H9 (cell line): ENCODE results near the gene UBE2L5. TPM values are rescaled to one million over a fixed set of nuclear protein-coding genes. Genes with fewer than 3 reads are reported as not detected.

Experiments used
- DNase-seq: peaks from one replicate; pipeline ENCODE4 v3.0.0-alpha.2; 2017
- H2AFZ ChIP-seq: one replicate; pipeline ENCODE4 v1.6.1; 2013; ENCODE audit warnings: mild to moderate bottlenecking, low read length, control low read depth, moderate library complexity
- H2AK5ac ChIP-seq: 2 replicates; pipeline ENCODE4 v1.6.1; 2013; ENCODE audit warnings: low read length, control low read depth, mixed read lengths; ENCODE audit not compliant: insufficient read length
- H2BK120ac ChIP-seq: one replicate; pipeline ENCODE4 v1.6.1; 2013; ENCODE audit warnings: low read depth, mild to moderate bottlenecking, low read length, control low read depth, inconsistent platforms; ENCODE audit not compliant: poor library complexity, severe bottlenecking
- H2BK12ac ChIP-seq: 2 replicates; pipeline ENCODE4 v1.6.1; 2013; ENCODE audit warnings: low read length, control low read depth, mixed read lengths, low read depth; ENCODE audit not compliant: insufficient read length
- H2BK15ac ChIP-seq: 2 replicates; pipeline ENCODE4 v1.6.1; 2013; ENCODE audit warnings: low read depth, low read length, control low read depth
- H2BK20ac ChIP-seq: one replicate; pipeline ENCODE4 v1.6.1; 2013; ENCODE audit warnings: low read depth, mild to moderate bottlenecking, low read length, control low read depth, inconsistent platforms; ENCODE audit not compliant: poor library complexity, severe bottlenecking
- H2BK5ac ChIP-seq: 2 replicates; pipeline ENCODE4 v1.6.1; 2013; ENCODE audit warnings: low read length, control low read depth, mixed read lengths; ENCODE audit not compliant: insufficient read length
- H3K14ac ChIP-seq: 2 replicates; pipeline ENCODE4 v1.6.1; 2013; ENCODE audit warnings: low read length, control low read depth; ENCODE audit not compliant: insufficient read depth
- H3K18ac ChIP-seq: 2 replicates; pipeline ENCODE4 v1.6.1; 2013; ENCODE audit warnings: low read depth, mild to moderate bottlenecking, mixed read lengths, low read length, control low read depth; ENCODE audit not compliant: insufficient read length
- H3K23ac ChIP-seq: 2 replicates; pipeline ENCODE4 v1.6.1; 2013; ENCODE audit warnings: low read length, control low read depth, mixed read lengths, low read depth; ENCODE audit not compliant: insufficient read length
- H3K23me2 ChIP-seq: 2 replicates; pipeline ENCODE4 v1.6.1; 2013; ENCODE audit warnings: low read depth, mild to moderate bottlenecking, mixed read lengths, low read length, control low read depth; ENCODE audit not compliant: insufficient read length, poor library complexity, severe bottlenecking
- H3K27ac ChIP-seq: 2 replicates; pipeline ENCODE4 v1.5.1; 2013; ENCODE audit warnings: low read length, control low read depth, mixed read lengths, low read depth; ENCODE audit not compliant: insufficient read length
- H3K27me3 ChIP-seq: 2 replicates; pipeline ENCODE4 v1.6.1; 2013; ENCODE audit warnings: low read length, control low read depth, inconsistent platforms; ENCODE audit not compliant: insufficient read depth
- H3K4ac ChIP-seq: 2 replicates; pipeline ENCODE4 v1.6.1; 2013; ENCODE audit warnings: low read depth, mild to moderate bottlenecking, control low read depth, inconsistent platforms, low read length, moderate library complexity
- H3K4me1 ChIP-seq: 2 replicates; pipeline ENCODE4 v1.6.1; 2013; ENCODE audit warnings: low read length, control low read depth, inconsistent platforms; ENCODE audit not compliant: insufficient read depth
- H3K4me2 ChIP-seq: 2 replicates; pipeline ENCODE4 v1.6.1; 2013; ENCODE audit warnings: low read length, control low read depth, mixed read lengths; ENCODE audit not compliant: insufficient read length, insufficient read depth
- H3K56ac ChIP-seq: 2 replicates; pipeline ENCODE4 v1.6.1; 2013; ENCODE audit warnings: low read depth, mild to moderate bottlenecking, mixed read lengths, low read length, control low read depth; ENCODE audit not compliant: insufficient read length
- H3K79me1 ChIP-seq: 2 replicates; pipeline ENCODE4 v1.6.1; 2013; ENCODE audit warnings: low read depth, mild to moderate bottlenecking, moderate library complexity, low read length, control low read depth, inconsistent platforms; ENCODE audit not compliant: insufficient read depth, poor library complexity, severe bottlenecking
- H3K79me2 ChIP-seq: 2 replicates; pipeline ENCODE4 v1.6.1; 2013; ENCODE audit warnings: low read length, control low read depth, inconsistent platforms; ENCODE audit not compliant: insufficient read depth
- H3K9ac ChIP-seq: 2 replicates; pipeline ENCODE4 v1.6.1; 2013; ENCODE audit warnings: low read length, control low read depth, mixed read lengths; ENCODE audit not compliant: insufficient read length; ENCODE audit errors: extremely low read depth
- H3K9me3 ChIP-seq: one replicate; pipeline ENCODE4 v1.6.1; 2013; ENCODE audit warnings: low read depth, low read length, inconsistent platforms; ENCODE audit not compliant: control insufficient read depth
- H3T11ph ChIP-seq: one replicate; pipeline ENCODE4 v1.6.1; 2013; ENCODE audit warnings: mild to moderate bottlenecking, low read length, control low read depth, inconsistent platforms
- H4K20me1 ChIP-seq: one replicate; pipeline ENCODE4 v1.6.1; 2013; ENCODE audit not compliant: control insufficient read depth, insufficient read length, insufficient read depth
- H4K5ac ChIP-seq: 2 replicates; pipeline ENCODE4 v1.6.1; 2013; ENCODE audit warnings: low read depth, mild to moderate bottlenecking, mixed read lengths, low read length, control low read depth; ENCODE audit not compliant: insufficient read length
- H4K8ac ChIP-seq: replicated peaks from 2 replicates; pipeline ENCODE4 v1.6.1; 2013; ENCODE audit warnings: low read length, control low read depth, mixed read lengths, low read depth; ENCODE audit not compliant: insufficient read length
- H4K91ac ChIP-seq: 2 replicates; pipeline ENCODE4 v1.6.1; 2013; ENCODE audit warnings: low read depth, mild to moderate bottlenecking, moderate library complexity, mixed read lengths, low read length, control low read depth; ENCODE audit not compliant: insufficient read length
- H3K27ac Mint-ChIP-seq, 3 experiments: 2 replicates in 2 of 3; 3 replicates in 1 of 3; pipeline ENCODE4 v1.8.0; 2020 to 2021; ENCODE audit warnings: mixed read lengths in 3 of 3, mild to moderate bottlenecking in 1 of 3, moderate library complexity in 1 of 3
- H3K27me3 Mint-ChIP-seq: 2 replicates; pipeline ENCODE4 v1.8.0; 2021; ENCODE audit warnings: low read depth, mild to moderate bottlenecking, moderate library complexity, mixed read lengths
- H3K36me3 Mint-ChIP-seq, 3 experiments: 2 replicates in 2 of 3; 3 replicates in 1 of 3; pipeline ENCODE4 v1.8.0; 2020 to 2021; ENCODE audit warnings: low read depth in 3 of 3, mixed read lengths in 3 of 3; ENCODE audit not compliant: insufficient read depth in 1 of 3
- H3K4me1 Mint-ChIP-seq, 2 experiments: 2 replicates each; pipeline ENCODE4 v1.8.0; 2020; ENCODE audit warnings: mixed read lengths in 2 of 2
- H3K4me3 Mint-ChIP-seq, 2 experiments: 2 replicates in 1 of 2; 3 replicates in 1 of 2; pipeline ENCODE4 v1.8.0; 2020 to 2021; ENCODE audit warnings: mild to moderate bottlenecking in 2 of 2, mixed read lengths in 2 of 2, moderate library complexity in 1 of 2
- H3K9me3 Mint-ChIP-seq, 2 experiments: 2 replicates in 1 of 2; 3 replicates in 1 of 2; pipeline ENCODE4 v1.8.0; 2020; ENCODE audit warnings: mild to moderate bottlenecking in 2 of 2, mixed read lengths in 2 of 2, moderate library complexity in 1 of 2
- CTCF ChIP-seq: fragments of 200-600 bp; sonication (generic); conservative IDR thresholded peaks from 3 replicates; pipeline ENCODE4 v1.8.0; 2021; ENCODE audit warnings: antibody characterized with exemption, mild to moderate bottlenecking
- WGBS: extraction: QIAGEN DNeasy Blood & Tissue Kit; methylation state at CpG from one replicate; pipeline ENCODE4 v1.1.7; 2013; ENCODE audit warnings: missing lambda C conversion rate, low lambda C conversion rate, mixed read lengths; ENCODE audit not compliant: insufficient read length; ENCODE audit errors: extremely low coverage; 5-methylcytosine and 5-hydroxymethylcytosine counted together
- total RNA-seq: library from RNA; stranded (reverse); gene quantifications from 2 replicates; pipeline ENCODE4 v1.2.1, GENCODE V29; 2021

The UBE2L5 gene
- total RNA-seq, 1 experiment from 2014 or later: 0.20 TPM

- no peak overlapping the region for H3K4me2 ChIP-seq
- H3K27ac ChIP-seq: no peak overlapping the region
- no peak overlapping the region for H2BK15ac ChIP-seq
- no peaks in the 10 kb centered on the region for H3K9me3 ChIP-seq
- no peak overlapping the region for H3T11ph ChIP-seq
- no peak overlapping the region for H3K23ac ChIP-seq
- H4K20me1 ChIP-seq: no peaks in the 10 kb centered on the region
- H4K8ac ChIP-seq: no peak overlapping the region
- H3K4ac ChIP-seq: no peak overlapping the region
- no peak overlapping the region for H2AFZ ChIP-seq
- DNase-seq: no peak
- TF ChIP-seq CTCF: no peak
- H3K79me2 ChIP-seq: no peaks in the 10 kb centered on the region
- H3K56ac ChIP-seq: no peak overlapping the region
- no peak overlapping the region for H3K18ac ChIP-seq
- no peak overlapping the region for H2AK5ac ChIP-seq
- no peak overlapping the region for H4K5ac ChIP-seq
- no peak overlapping the region for H2BK120ac ChIP-seq
- H2BK12ac ChIP-seq: no peak overlapping the region
- no peak overlapping the region for H3K14ac ChIP-seq
- H3K23me2 ChIP-seq: no peaks in the 10 kb centered on the region
- no peak overlapping the region for H4K91ac ChIP-seq
- H3K27me3 ChIP-seq: no peaks in the 10 kb centered on the region
- no peaks in the 10 kb centered on the region for H3K9me3 Mint-ChIP-seq
- no peak overlapping the region for H3K9ac ChIP-seq
- no CpG with 5 or more reads among the region's 6 CpGs for WGBS
- H3K27me3 Mint-ChIP-seq: no peaks in the 10 kb centered on the region
- no peak overlapping the region for H2BK20ac ChIP-seq
- no peaks in the 10 kb centered on the region for H3K79me1 ChIP-seq
- H3K36me3 Mint-ChIP-seq: no peaks in the 10 kb centered on the region
- H3K4me1 Mint-ChIP-seq: peaks cover 0 to 6% of the 10 kb centered on the region in 2 experiments; a peak in 1 of 4 replicates
- H3K27ac Mint-ChIP-seq: no peak overlapping the region
- H3K4me3 Mint-ChIP-seq: no peak overlapping the region
- H2BK5ac ChIP-seq: no peak overlapping the region
- no peaks in the 10 kb centered on the region for H3K4me1 ChIP-seq
Observed at GRCh38 chr13:30382836-30383525, 39.3 kb upstream of the UBE2L5 start.
